K562 (cell line): ENCODE data around the gene ZC3H6. TPM values are rescaled to one million over a fixed set of nuclear protein-coding genes. Genes with fewer than 3 reads are reported as not detected.
A peak's percentile ranks its signal among the peaks of the same experiment; 100 is the strongest.

Experiments used
- ATAC-seq: fragments of 200-7000 bp; cut with Tn5 transposase; 3 replicates; pipeline ENCODE4 v1.9.1; 2020; ENCODE audit warnings: moderate library complexity
- BruUV-seq: library from RNA; stranded (reverse); fragments of 400-500 nt; replicated peaks from 2 replicates; lab custom pipeline; 2021; lab: Mats Ljungman, UMichigan
- CTCF ChIA-PET: fragments of 300-600 bp; formaldehyde crosslinking; extraction: SDS; loops from one replicate; lab custom pipeline; 2021; ENCODE audit warnings: low intra/inter-chr PET ratio; lab: Yijun Ruan, JAX
- POLR2A ChIA-PET: fragments of 300-600, 350-650 bp; sonication (Branson Sonifier 250); formaldehyde crosslinking; extraction: SDS; loops from one replicate; lab custom pipeline; 2021; ENCODE audit warnings: antibody characterized with exemption, inconsistent platforms; lab: Yijun Ruan, JAX
- DNase-seq, 4 experiments: peaks; one replicate each; pipeline versions ENCODE4 v3.0.0 to v3.0.0-alpha.2; 2011 to 2018; ENCODE audit warnings: low spot score in 3 of 4, mixed read lengths in 3 of 4; ENCODE audit errors: extremely low read depth in 1 of 4
- FAIRE-seq: peaks from 2 replicates; lab custom pipeline; 2011; peaks lifted over from hg19 to GRCh38; lab: Jason Lieb, UNC
- H2AFZ ChIP-seq: 2 replicates; pipeline ENCODE4 v1.6.0; 2011; ENCODE audit warnings: low read depth, low read length, control low read depth, inconsistent platforms
- H3K27ac ChIP-seq: fragments of 200-600 bp; 3 replicates; pipeline ENCODE4 v1.8.0; 2011; ENCODE audit warnings: low read depth, mild to moderate bottlenecking, control low read depth, inconsistent platforms, low read length, moderate library complexity, mixed read lengths; ENCODE audit errors: extremely low read depth
- H3K27me3 ChIP-seq, 2 experiments: fragments of 300-600 bp in 1 of 2; 2 replicates in 1 of 2; 3 replicates in 1 of 2; pipeline versions ENCODE4 v1.6.0 to v1.8.0; 2011; ENCODE audit warnings: inconsistent platforms in 2 of 2, low read length in 2 of 2, mild to moderate bottlenecking in 1 of 2, mixed read lengths in 1 of 2, moderate library complexity in 1 of 2; ENCODE audit not compliant: control insufficient read depth in 2 of 2, insufficient read depth in 2 of 2
- H3K36me3 ChIP-seq: fragments of 300-600 bp; 3 replicates; pipeline ENCODE4 v1.8.0; 2011; ENCODE audit warnings: mild to moderate bottlenecking, low read length, inconsistent platforms; ENCODE audit not compliant: control insufficient read depth, insufficient read depth
- H3K4me1 ChIP-seq, 2 experiments: fragments of 200-600 bp in 1 of 2; replicated peaks in 1 of 2; 2 replicates in 1 of 2; 3 replicates in 1 of 2; pipeline versions ENCODE4 v1.5.1 to v1.8.0; 2011; ENCODE audit warnings: inconsistent platforms in 2 of 2, low read length in 2 of 2, mild to moderate bottlenecking in 1 of 2, mixed read lengths in 1 of 2, moderate library complexity in 1 of 2; ENCODE audit not compliant: control insufficient read depth in 2 of 2, insufficient read depth in 2 of 2
- H3K4me2 ChIP-seq: 2 replicates; pipeline ENCODE4 v1.6.1; 2011; ENCODE audit warnings: low read length, control low read depth, inconsistent platforms, mixed read lengths; ENCODE audit not compliant: insufficient read depth
- H3K4me3 ChIP-seq: fragments of 200-600 bp; sonication (generic), shearing (Covaris generic); 2 replicates; pipeline ENCODE4 v1.5.1; 2016; ENCODE audit warnings: control low read depth, inconsistent platforms
- H3K79me2 ChIP-seq: fragments of 200-600 bp; 3 replicates; pipeline ENCODE4 v1.8.0; 2011; ENCODE audit warnings: low read length, inconsistent platforms; ENCODE audit not compliant: control insufficient read depth, insufficient read depth
- H3K9ac ChIP-seq, 2 experiments: 2 replicates each; pipeline versions ENCODE4 v1.6.0 to v1.6.1; 2011; ENCODE audit warnings: low read depth in 2 of 2, low read length in 2 of 2, control low read depth in 1 of 2, inconsistent platforms in 1 of 2, mild to moderate bottlenecking in 1 of 2, mixed read lengths in 1 of 2; ENCODE audit not compliant: insufficient read depth in 1 of 2
- H3K9me1 ChIP-seq: one replicate; pipeline ENCODE4 v1.6.0; 2011; ENCODE audit warnings: inconsistent platforms, mild to moderate bottlenecking, low read length, moderate library complexity; ENCODE audit not compliant: control insufficient read depth, insufficient read depth
- H3K9me3 ChIP-seq: replicated peaks from 2 replicates; pipeline ENCODE4 v1.5.1; 2011; ENCODE audit warnings: low read depth, low read length, inconsistent platforms; ENCODE audit not compliant: control insufficient read depth, insufficient read depth
- H4K20me1 ChIP-seq: replicated peaks from 2 replicates; pipeline ENCODE4 v1.6.1; 2011; ENCODE audit warnings: low read length, inconsistent platforms, mixed read lengths; ENCODE audit not compliant: control insufficient read depth, insufficient read depth
- MEIS2 ChIP-seq: fragments of 450-650 bp; IDR thresholded peaks from 2 replicates; pipeline ENCODE4 v1.6.1; 2014; ENCODE audit warnings: mild to moderate bottlenecking; ENCODE audit not compliant: partially characterized antibody
- MNT ChIP-seq, 2 experiments: fragments of 450-650 bp; conservative IDR thresholded peaks; 2 replicates each; pipeline ENCODE4 v1.6.1; 2017; ENCODE audit warnings: mild to moderate bottlenecking in 2 of 2, moderate library complexity in 2 of 2
- PBX2 ChIP-seq, 2 experiments: IDR thresholded peaks in 1 of 2; conservative IDR thresholded peaks in 1 of 2; 2 replicates each; pipeline ENCODE4 v1.6.1; 2016; ENCODE audit warnings: low read depth in 2 of 2, mild to moderate bottlenecking in 1 of 2, missing compliant biosample characterization in 1 of 2, missing genetic modification characterization in 1 of 2, moderate library complexity in 1 of 2
- PKNOX1 ChIP-seq: fragments of 450-650 bp; IDR thresholded peaks from 2 replicates; pipeline ENCODE4 v1.6.1; 2016
- ZNF12 ChIP-seq: sonication (generic); formaldehyde crosslinking; IDR thresholded peaks from 2 replicates; pipeline ENCODE4 v1.4.0; 2020; ENCODE audit warnings: mild to moderate bottlenecking, missing genetic modification reagents
- ZNF133 ChIP-seq: fragments of 250-450 bp; sonication (Bioruptor Pico); IDR thresholded peaks from 2 replicates; pipeline ENCODE4 v1.4.0; 2020; ENCODE audit warnings: mild to moderate bottlenecking
- WGBS: fragments of 100-300 bp; shearing (Covaris generic); methylation state at CpG from one replicate; pipeline ENCODE4 v1.1.6; 2016; ENCODE audit warnings: low coverage, mixed read lengths; ENCODE audit not compliant: insufficient coverage; ENCODE audit errors: missing lambda C conversion rate; 5-methylcytosine and 5-hydroxymethylcytosine counted together
- in situ Hi-C: fragments of 300-500 bp; cut with MboI; formaldehyde crosslinking; loops from 4 replicates; pipeline ENCODE4 v1.15.0; 2018; ENCODE audit warnings: inconsistent platforms, mixed read lengths
- intact Hi-C: fragments of 100-400 bp; cut with micrococcal nuclease; formaldehyde crosslinking; loops from 2 replicates; pipeline ENCODE4 v1.14.2; 2022
- polyA plus RNA-seq, 8 experiments: library from polyadenylated mRNA; depleted of rRNA in 4 of 8; stranded (reverse) in 5 of 8; unstranded in 3 of 8; fragments of >200 nt; fragmentation: Nextera tagmentation in 2 of 8; fragmentation: Illumina TruSeq in 1 of 8; extraction: Ambion mirVana in 2 of 8; extraction: Trizol in 1 of 8; gene quantifications; 2 replicates each; pipeline versions ENCODE4 v1.2.1 to v1.2.3, GENCODE V29; 2011 to 2014; ENCODE audit warnings: inconsistent platforms in 1 of 8, missing spikeins in 1 of 8
- total RNA-seq, 7 experiments: library from RNA; depleted of rRNA in 6 of 7; stranded (reverse); fragments of >200 nt in 6 of 7; fragmentation: Illumina TruSeq in 2 of 7; extraction: Trizol in 2 of 7; gene quantifications; 2 replicates each; pipeline versions ENCODE4 v1.2.1 to v1.2.3, GENCODE V29; 2011 to 2021; ENCODE audit warnings: low replicate concordance in 1 of 7

The ZC3H6 gene
- total and polyA plus RNA-seq, 9 of the 15 experiments (the other 6 are each of a cell fraction or from before 2014, with no cell fraction given), result 0.45 to 1.9 (median 1.5) TPM

GRCh38 chr2:112342067-112342550 lies 66.7 kb downstream of the ZC3H6 start:
- ATAC-seq (no peak), FAIRE-seq (no peak), DNase-seq (no peak)
- peaks cover 0 to 8% of the 10 kb centered on the region in 2 experiments; a peak in 2 of 5 replicates for H3K4me1 ChIP-seq
- no peaks in the 10 kb centered on the region for H4K20me1 ChIP-seq
- BruUV-seq, result no TSS peak
- H3K36me3 ChIP-seq, result no peaks in the 10 kb centered on the region
- H2AFZ ChIP-seq, result no peak overlapping the region
- intact Hi-C loops (loop anchor here (10.0 kb wide), 1 partner anchor 123 kb away; no protein-coding TSS in a partner anchor), in situ Hi-C loops (loop anchor here (25.0 kb wide), 1 partner anchor 1830 kb away; no protein-coding TSS in a partner anchor)
- H3K4me2 ChIP-seq, result no peak overlapping the region
- H3K9ac ChIP-seq, result no peak overlapping the region
- 23% methylated on average over 2 of the region's 2 CpGs for WGBS
- no peak overlapping the region for H3K4me3 ChIP-seq
- no peaks in the 10 kb centered on the region for H3K9me1 ChIP-seq
- H3K9me3 ChIP-seq, result no peaks in the 10 kb centered on the region
- ChIA-PET CTCF (no interaction called here), POLR2A (interaction anchor here (1.2 kb wide), 1 partner anchor 10 kb away, joined by 4 read pairs; no protein-coding TSS in a partner anchor)
- no peaks in the 10 kb centered on the region for H3K79me2 ChIP-seq
- TF ChIP-seq ZNF133 (CRISPR knock-in tag) (no peak), PKNOX1 (peak; percentile 38; the same call in 1 of the 2 replicates), PBX2 (CRISPR knock-in tag; IDR thresholded peaks at IDR 0.05; ENCODE audit: low read depth) (no peak), PBX2 (tag; conservative IDR thresholded peaks at IDR 0.05; ENCODE audit: low read depth) (peak; percentile 49), MEIS2 (peak; percentile 67), ZNF12 (CRISPR knock-in tag) (no peak), MNT (conservative IDR thresholded peaks at IDR 0.05) (no peak)
- H3K27me3 ChIP-seq, result no peaks in the 10 kb centered on the region
- no peak overlapping the region for H3K27ac ChIP-seq
